H1 (cell line): ENCODE measurements around the gene BCHE. TPM values are rescaled to one million over a fixed set of nuclear protein-coding genes. Genes with fewer than 3 reads are reported as not detected.
A peak's percentile ranks its signal among the peaks of the same experiment; 100 is the strongest.

ENCODE experiments used
- CTCF ChIA-PET: fragments of 300-600 bp; sonication (Branson Sonifier 250); formaldehyde crosslinking; loops from one replicate; lab custom pipeline; 2021; ENCODE audit not compliant: partially characterized antibody; lab: Charles Lee
- POLR2A ChIA-PET: fragments of 300-600 bp; sonication (Branson Sonifier 250); formaldehyde crosslinking; loops from one replicate; lab custom pipeline; 2021; ENCODE audit warnings: inconsistent platforms; ENCODE audit not compliant: partially characterized antibody; lab: Charles Lee
- DNase-seq, 2 experiments: peaks; one replicate each; pipeline versions ENCODE4 v3.0.0 to v3.0.0-alpha.2; 2010 to 2022; ENCODE audit warnings: low spot score in 2 of 2, low read depth in 1 of 2, mixed read lengths in 1 of 2
- FAIRE-seq: peaks from 2 replicates; lab custom pipeline; 2011; peaks lifted over from hg19 to GRCh38; lab: Jason Lieb, UNC
- H2AFZ ChIP-seq: 2 replicates; pipeline ENCODE4 v1.8.1; 2012; ENCODE audit warnings: low read length, inconsistent platforms
- H2AK5ac ChIP-seq: 2 replicates; pipeline ENCODE4 v1.6.1; 2013; ENCODE audit warnings: low read depth, low read length
- H2BK120ac ChIP-seq: replicated peaks from 2 replicates; pipeline ENCODE3; 2013; ENCODE audit warnings: low read depth, low read length, inconsistent platforms
- H2BK12ac ChIP-seq: 2 replicates; pipeline ENCODE4 v1.6.1; 2013; ENCODE audit warnings: low read depth, low read length
- H2BK15ac ChIP-seq: 2 replicates; pipeline ENCODE4 v1.6.1; 2013; ENCODE audit warnings: low read length
- H2BK20ac ChIP-seq: 2 replicates; pipeline ENCODE4 v1.6.1; 2013; ENCODE audit warnings: low read length
- H2BK5ac ChIP-seq: 2 replicates; pipeline ENCODE4 v1.6.1; 2013; ENCODE audit warnings: low read depth, low read length
- H3K14ac ChIP-seq: 2 replicates; pipeline ENCODE4 v1.6.1; 2013; ENCODE audit warnings: inconsistent platforms; ENCODE audit not compliant: insufficient read length
- H3K18ac ChIP-seq: 2 replicates; pipeline ENCODE4 v1.6.1; 2013; ENCODE audit warnings: low read length; ENCODE audit errors: extremely low read depth
- H3K23ac ChIP-seq: 2 replicates; pipeline ENCODE4 v1.6.1; 2013; ENCODE audit warnings: inconsistent platforms; ENCODE audit not compliant: insufficient read length
- H3K23me2 ChIP-seq: 2 replicates; pipeline ENCODE4 v1.6.1; 2013; ENCODE audit warnings: low read depth, low read length
- H3K27ac ChIP-seq: 2 replicates; pipeline ENCODE4 v1.6.1; 2011; ENCODE audit warnings: low read depth, low read length, inconsistent platforms
- H3K27me3 ChIP-seq, 4 experiments: replicated peaks in 1 of 4; 1 replicate in 1 of 4; 2 replicates in 3 of 4; pipeline versions ENCODE4 v1.6.1 to v1.8.1; 2011 to 2013; ENCODE audit warnings: low read length in 3 of 4, mild to moderate bottlenecking in 3 of 4, inconsistent platforms in 2 of 4, mixed read lengths in 2 of 4, moderate library complexity in 1 of 4; ENCODE audit not compliant: control insufficient read depth in 3 of 4, insufficient read depth in 3 of 4; ENCODE audit errors: extremely low read depth in 1 of 4
- H3K36me3 ChIP-seq, 4 experiments: 2 replicates each; pipeline versions ENCODE4 v1.6.1 to v1.8.1; 2011 to 2013; ENCODE audit warnings: mild to moderate bottlenecking in 4 of 4, low read length in 3 of 4, moderate library complexity in 2 of 4, control low read depth in 1 of 4, inconsistent platforms in 1 of 4; ENCODE audit not compliant: insufficient read depth in 4 of 4, control insufficient read depth in 2 of 4
- H3K4ac ChIP-seq: replicated peaks from 2 replicates; pipeline ENCODE3; 2013; ENCODE audit warnings: low read length, low read depth, mixed read lengths, inconsistent platforms; ENCODE audit not compliant: insufficient read length
- H3K4me1 ChIP-seq, 4 experiments: replicated peaks in 1 of 4; 1 replicate in 1 of 4; 2 replicates in 3 of 4; pipeline versions ENCODE4 v1.6.1 to v1.8.1; 2011 to 2013; ENCODE audit warnings: low read length in 3 of 4, inconsistent platforms in 2 of 4, mixed read lengths in 1 of 4; ENCODE audit not compliant: insufficient read depth in 4 of 4, control insufficient read depth in 3 of 4
- H3K4me2 ChIP-seq, 2 experiments: 2 replicates each; pipeline versions ENCODE4 v1.6.1 to v1.8.1; 2011 to 2013; ENCODE audit warnings: low read depth in 2 of 2, low read length in 2 of 2, control low read depth in 1 of 2, inconsistent platforms in 1 of 2, mild to moderate bottlenecking in 1 of 2; ENCODE audit not compliant: insufficient read depth in 1 of 2
- H3K4me3 ChIP-seq, 4 experiments: fragments of 200-600, 300-600 bp in 1 of 4; sonication (generic), shearing (Covaris generic), sonication (Bioruptor Twin) in 1 of 4; 2 replicates each; pipeline versions ENCODE4 v1.5.1 to v1.8.1; 2011 to 2016; ENCODE audit warnings: low read length in 4 of 4, low read depth in 3 of 4, control low read depth in 2 of 4, inconsistent platforms in 2 of 4, mild to moderate bottlenecking in 2 of 4, mixed read lengths in 1 of 4, moderate library complexity in 1 of 4; ENCODE audit not compliant: insufficient read depth in 2 of 4; ENCODE audit errors: extremely low read depth in 1 of 4
- H3K56ac ChIP-seq: replicated peaks from 2 replicates; pipeline ENCODE3; 2013; ENCODE audit warnings: low read depth, mild to moderate bottlenecking, mixed read lengths, low read length, inconsistent platforms; ENCODE audit not compliant: insufficient read length
- H3K79me1 ChIP-seq: 2 replicates; pipeline ENCODE4 v1.6.1; 2013; ENCODE audit warnings: low read depth, low read length, control low read depth
- H3K79me2 ChIP-seq, 2 experiments: 2 replicates each; pipeline versions ENCODE4 v1.6.1 to v1.8.1; 2012 to 2013; ENCODE audit warnings: low read length in 2 of 2, mild to moderate bottlenecking in 2 of 2, inconsistent platforms in 1 of 2; ENCODE audit not compliant: insufficient read depth in 2 of 2, control insufficient read depth in 1 of 2
- H3K9ac ChIP-seq, 4 experiments: replicated peaks in 1 of 4; 1 replicate in 1 of 4; 2 replicates in 3 of 4; pipeline versions ENCODE4 v1.6.1 to v1.8.1; 2011 to 2013; ENCODE audit warnings: low read depth in 3 of 4, low read length in 3 of 4, control low read depth in 2 of 4, mild to moderate bottlenecking in 2 of 4, moderate library complexity in 2 of 4, inconsistent platforms in 1 of 4; ENCODE audit errors: extremely low read depth in 1 of 4
- H3K9me3 ChIP-seq, 2 experiments: 2 replicates each; pipeline versions ENCODE4 v1.6.1 to v1.8.1; 2012 to 2013; ENCODE audit warnings: mild to moderate bottlenecking in 2 of 2, moderate library complexity in 2 of 2, control low read depth in 1 of 2, inconsistent platforms in 1 of 2, low read depth in 1 of 2, low read length in 1 of 2, mixed read lengths in 1 of 2; ENCODE audit not compliant: insufficient read depth in 2 of 2
- H4K20me1 ChIP-seq, 2 experiments: replicated peaks in 1 of 2; 2 replicates each; pipeline versions ENCODE3 to v1.8.1; 2011 to 2013; ENCODE audit warnings: inconsistent platforms in 2 of 2, low read length in 2 of 2, mild to moderate bottlenecking in 1 of 2; ENCODE audit not compliant: insufficient read depth in 2 of 2, control insufficient read depth in 1 of 2
- H4K5ac ChIP-seq: 2 replicates; pipeline ENCODE4 v1.6.1; 2013; ENCODE audit warnings: low read length, low read depth, mixed read lengths, inconsistent platforms; ENCODE audit not compliant: insufficient read length
- H4K8ac ChIP-seq: 2 replicates; pipeline ENCODE4 v1.8.0; 2013; ENCODE audit warnings: mild to moderate bottlenecking, moderate library complexity, low read length, inconsistent platforms; ENCODE audit not compliant: insufficient read depth; ENCODE audit errors: extremely low read depth
- H4K91ac ChIP-seq: replicated peaks from 2 replicates; pipeline ENCODE3; 2013; ENCODE audit warnings: low read length, mixed read lengths, inconsistent platforms; ENCODE audit not compliant: insufficient read length
- CBX8 ChIP-seq: fragments of 300-800, 300-1000 bp; sonication (generic); IDR thresholded peaks from 2 replicates; pipeline ENCODE4 v1.7.1; 2016; ENCODE audit warnings: low read depth, low read length, borderline replicate concordance
- GABPA ChIP-seq: IDR thresholded peaks from 2 replicates; pipeline ENCODE4 v1.6.1; 2011; ENCODE audit warnings: mild to moderate bottlenecking, low read length, moderate library complexity, borderline replicate concordance; ENCODE audit not compliant: insufficient read depth
- JUN ChIP-seq: IDR thresholded peaks from 2 replicates; pipeline ENCODE4 v1.6.1; 2011; ENCODE audit warnings: low read depth, mild to moderate bottlenecking, improper control_type of control experiment, low read length
- JUND ChIP-seq: IDR thresholded peaks from 2 replicates; pipeline ENCODE4 v1.6.1; 2011; ENCODE audit warnings: mild to moderate bottlenecking, improper control_type of control experiment, low read length
- NANOG ChIP-seq: IDR thresholded peaks from 2 replicates; pipeline ENCODE4 v1.6.1; 2011; ENCODE audit warnings: low read length, low read depth, mild to moderate bottlenecking, inconsistent platforms; ENCODE audit not compliant: insufficient read depth, poor library complexity, severe bottlenecking
- TCF12 ChIP-seq: IDR thresholded peaks from 2 replicates; pipeline ENCODE4 v1.6.1; 2011; ENCODE audit warnings: low read depth, mild to moderate bottlenecking, low read length
- TEAD4 ChIP-seq: IDR thresholded peaks from 2 replicates; pipeline ENCODE4 v1.6.1; 2012; ENCODE audit warnings: low read depth, low read length, inconsistent platforms, mixed read lengths
- WGBS, 2 experiments: shearing (Covaris generic) in 1 of 2; methylation state at CpG; one replicate each; pipeline versions ENCODE4 v1.1.6 to v1.1.7; 2013 to 2015; ENCODE audit warnings: low lambda C conversion rate in 2 of 2, mixed read lengths in 2 of 2, inconsistent platforms in 1 of 2, low coverage in 1 of 2, missing lambda C conversion rate in 1 of 2; ENCODE audit not compliant: insufficient replicate concordance in 2 of 2, insufficient coverage in 1 of 2, insufficient read length in 1 of 2; ENCODE audit errors: extremely low coverage in 1 of 2, missing lambda C conversion rate in 1 of 2; 5-methylcytosine and 5-hydroxymethylcytosine counted together
- polyA plus RNA-seq, 7 experiments: library from polyadenylated mRNA; depleted of rRNA in 3 of 7; stranded (reverse) in 5 of 7; unstranded in 2 of 7; fragments of >200 nt in 5 of 7; fragments of 200-250 nt in 2 of 7; gene quantifications; 1 replicate in 5 of 7; 2 replicates in 1 of 7; 4 replicates in 1 of 7; pipeline versions ENCODE4 v1.2.1 to v1.2.3, GENCODE V29; 2011 to 2013; ENCODE audit warnings: missing spikeins in 2 of 7, mixed read lengths in 2 of 7
- total RNA-seq: library from RNA; stranded (reverse); fragmentation: NEBNext Ultra II Directional; extraction: Animal tissue kit (Norgen Biotek cat#: 25700); gene quantifications from 2 replicates; pipeline ENCODE4 v1.2.1, GENCODE V29; 2021
- TF ChIP-seq, protein P1 (sequence below), 3 experiments: IDR thresholded peaks; 1 replicate in 2 of 3; 2 replicates in 1 of 3; pipeline versions ENCODE4 v1.5.1 to v1.6.1; 2011; ENCODE audit warnings: low read length in 3 of 3, mild to moderate bottlenecking in 3 of 3, inconsistent platforms in 2 of 3, low read depth in 1 of 3, moderate library complexity in 1 of 3; ENCODE audit not compliant: insufficient read depth in 1 of 3; ENCODE audit errors: control extremely low read depth in 1 of 3
- TF ChIP-seq, protein P2 (sequence below): IDR thresholded peaks from 2 replicates; pipeline ENCODE4 v1.6.1; 2012; ENCODE audit warnings: inconsistent platforms

The BCHE gene
- total and polyA plus RNA-seq, 2 of the 8 experiments (the other 6 are each of a cell fraction or from before 2014, with no cell fraction given) = 0.56 to 1.9 TPM

DNA sequence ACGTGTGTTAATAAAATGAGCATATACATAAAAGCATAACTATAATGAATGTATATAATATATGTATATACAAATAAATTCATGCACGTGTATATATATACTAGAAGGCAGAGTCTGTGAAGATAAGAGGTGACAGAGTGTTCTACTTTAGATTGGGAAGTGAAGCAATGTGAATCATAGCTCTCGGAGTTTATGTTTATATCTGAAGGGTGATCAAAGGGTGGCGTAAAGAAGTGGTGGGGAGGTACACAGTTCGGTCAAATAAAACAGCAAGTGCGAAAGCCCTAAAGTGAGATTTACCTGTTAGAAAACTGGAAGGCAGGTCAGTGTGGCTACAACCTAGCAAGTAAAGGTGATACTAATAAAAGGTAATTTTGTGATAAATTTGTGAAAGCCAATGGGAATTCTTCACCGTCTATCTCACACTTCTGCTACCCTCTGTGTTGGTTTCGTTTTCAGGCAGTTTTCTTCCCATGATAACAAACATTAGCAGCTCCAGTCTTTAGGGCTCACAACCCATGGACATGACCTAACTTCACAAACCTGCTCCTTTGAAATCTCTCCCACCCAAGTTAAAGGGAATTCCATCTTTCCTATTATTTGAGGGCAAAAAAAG lies 46.7 kb upstream of the BCHE start:
- CTCF ChIA-PET = interaction anchor here (1.1 to 3.0 kb wide), 3 partner anchors 9 to 12 kb away, joined by 4 to 15 read pairs (median 5); no protein-coding TSS in a partner anchor
- H3K9ac ChIP-seq = no peak overlapping the region
- TF ChIP-seq, protein P1, sequence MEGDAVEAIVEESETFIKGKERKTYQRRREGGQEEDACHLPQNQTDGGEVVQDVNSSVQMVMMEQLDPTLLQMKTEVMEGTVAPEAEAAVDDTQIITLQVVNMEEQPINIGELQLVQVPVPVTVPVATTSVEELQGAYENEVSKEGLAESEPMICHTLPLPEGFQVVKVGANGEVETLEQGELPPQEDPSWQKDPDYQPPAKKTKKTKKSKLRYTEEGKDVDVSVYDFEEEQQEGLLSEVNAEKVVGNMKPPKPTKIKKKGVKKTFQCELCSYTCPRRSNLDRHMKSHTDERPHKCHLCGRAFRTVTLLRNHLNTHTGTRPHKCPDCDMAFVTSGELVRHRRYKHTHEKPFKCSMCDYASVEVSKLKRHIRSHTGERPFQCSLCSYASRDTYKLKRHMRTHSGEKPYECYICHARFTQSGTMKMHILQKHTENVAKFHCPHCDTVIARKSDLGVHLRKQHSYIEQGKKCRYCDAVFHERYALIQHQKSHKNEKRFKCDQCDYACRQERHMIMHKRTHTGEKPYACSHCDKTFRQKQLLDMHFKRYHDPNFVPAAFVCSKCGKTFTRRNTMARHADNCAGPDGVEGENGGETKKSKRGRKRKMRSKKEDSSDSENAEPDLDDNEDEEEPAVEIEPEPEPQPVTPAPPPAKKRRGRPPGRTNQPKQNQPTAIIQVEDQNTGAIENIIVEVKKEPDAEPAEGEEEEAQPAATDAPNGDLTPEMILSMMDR (IDR thresholded peaks at IDR 0.05; ENCODE audit: control extremely low read depth in 1 of 3, insufficient read depth in 1 of 3, low read depth in 1 of 3, low read length in 3 of 3) = no peak
- TF ChIP-seq TCF12 (no peak), NANOG (no peak), JUND (no peak), CBX8 (no peak), JUN (no peak), TEAD4 (no peak), GABPA (no peak)
- TF ChIP-seq, protein P2, sequence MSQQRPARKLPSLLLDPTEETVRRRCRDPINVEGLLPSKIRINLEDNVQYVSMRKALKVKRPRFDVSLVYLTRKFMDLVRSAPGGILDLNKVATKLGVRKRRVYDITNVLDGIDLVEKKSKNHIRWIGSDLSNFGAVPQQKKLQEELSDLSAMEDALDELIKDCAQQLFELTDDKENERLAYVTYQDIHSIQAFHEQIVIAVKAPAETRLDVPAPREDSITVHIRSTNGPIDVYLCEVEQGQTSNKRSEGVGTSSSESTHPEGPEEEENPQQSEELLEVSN = no peak

More for the DNA sequence above, 46.7 kb upstream of the BCHE start:
- FAIRE-seq (peak; percentile 19), DNase-seq (no peak)
- H3K4me1 ChIP-seq = peaks cover 0 to 6% (median 2%) of the 10 kb centered on the region in 4 experiments; a peak in 2 of 7 replicates
- H2BK5ac ChIP-seq = no peak overlapping the region
- no peak overlapping the region for H2AK5ac ChIP-seq
- no peak overlapping the region for H3K4ac ChIP-seq
- H3K36me3 ChIP-seq = no peaks in the 10 kb centered on the region
- H4K8ac ChIP-seq = no peak overlapping the region
- H3K14ac ChIP-seq = no peak overlapping the region
- H4K20me1 ChIP-seq = no peaks in the 10 kb centered on the region
- H3K56ac ChIP-seq = no peak overlapping the region
- H3K27me3 ChIP-seq = no peaks in the 10 kb centered on the region
- no peak overlapping the region for H3K27ac ChIP-seq
- H3K9me3 ChIP-seq = no peaks in the 10 kb centered on the region
- no peaks in the 10 kb centered on the region for H3K79me1 ChIP-seq
- 88% methylated on average over 8 of the region's 8 CpGs; no CpG with 5 or more reads in 1 of the 2 experiments for WGBS, 2 experiments
- H2AFZ ChIP-seq = peak overlapping the region; percentile 55; the same call in 1 of the 2 replicates
- no peak overlapping the region for H3K23ac ChIP-seq
- peak overlapping the region in 1 of 2 experiments; percentile 15; a peak in 1 of 4 replicates for H3K4me2 ChIP-seq
- no peak overlapping the region for H4K5ac ChIP-seq
- H3K79me2 ChIP-seq = no peaks in the 10 kb centered on the region
- no peak overlapping the region for H2BK15ac ChIP-seq
- no peak overlapping the region for H2BK20ac ChIP-seq
- H3K4me3 ChIP-seq = no peak overlapping the region; a peak in 1 of 8 replicates
- no peak overlapping the region for H2BK120ac ChIP-seq
- H3K23me2 ChIP-seq = no peaks in the 10 kb centered on the region
- no peak overlapping the region; the same call in 1 of the 2 replicates for H2BK12ac ChIP-seq
- no peak overlapping the region for H4K91ac ChIP-seq
- POLR2A ChIA-PET = no interaction called here
- H3K18ac ChIP-seq = no peak overlapping the region
